Measurements from ENCODE around the gene AXIN2.

The AXIN2 gene

DNA sequence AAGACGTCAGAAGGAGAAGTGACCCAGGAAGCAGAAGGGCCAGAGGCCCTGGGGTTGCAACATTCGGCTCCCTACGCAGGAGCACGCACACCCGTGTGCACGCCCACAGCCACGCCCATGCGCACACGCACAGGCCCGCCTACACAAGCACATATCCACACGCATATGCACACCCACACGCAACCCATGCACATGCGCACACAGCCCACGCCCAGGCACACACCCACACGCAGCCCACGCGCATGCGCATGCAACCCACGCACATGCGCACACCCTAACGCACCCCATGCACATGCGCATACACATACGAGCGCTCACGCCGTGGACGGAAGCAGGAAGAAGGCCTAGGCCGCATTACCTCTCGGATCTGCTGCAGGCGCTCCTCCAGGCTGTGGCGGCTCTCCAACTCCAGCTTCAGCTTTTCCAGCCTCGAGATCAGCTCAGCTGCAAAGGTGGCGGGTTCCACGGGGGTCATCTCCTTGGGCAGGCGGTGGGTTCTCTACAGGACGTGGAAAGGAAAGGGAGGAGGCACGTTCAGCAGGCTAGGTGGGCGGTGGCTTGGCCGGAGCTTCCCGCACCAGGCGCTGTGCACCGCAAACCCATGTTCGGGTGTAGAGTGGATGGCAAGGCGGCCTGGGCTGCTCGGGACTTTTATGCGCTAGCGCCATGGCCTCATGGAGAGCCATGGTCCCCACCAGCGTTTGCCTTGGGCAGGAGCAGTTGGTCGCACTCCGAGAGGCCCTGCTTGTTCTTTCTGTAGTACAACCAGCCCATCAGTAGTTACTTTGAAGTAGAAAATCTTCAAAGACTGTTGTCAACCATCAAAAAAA, 23.4 kb downstream of the AXIN2 start:
- Histone ChIP-seq H3K9ac (ENCODE audit: low read length) (no peak overlapping the region), H3K36me3 (ENCODE audit: control insufficient read depth, insufficient read depth, low read length) (peaks cover 27% of the 10 kb centered on the region), H3K4me3 (ENCODE audit: low read length) (no peak overlapping the region), H3K4me1 (ENCODE audit: control insufficient read depth, insufficient read depth, low read length) (peaks cover 19% of the 10 kb centered on the region), H3K9me3 (ENCODE audit: control insufficient read depth, low read length) (no peaks in the 10 kb centered on the region), H3K27me3 (ENCODE audit: control insufficient read depth, insufficient read depth, low read length) (no peaks in the 10 kb centered on the region)

DNA sequence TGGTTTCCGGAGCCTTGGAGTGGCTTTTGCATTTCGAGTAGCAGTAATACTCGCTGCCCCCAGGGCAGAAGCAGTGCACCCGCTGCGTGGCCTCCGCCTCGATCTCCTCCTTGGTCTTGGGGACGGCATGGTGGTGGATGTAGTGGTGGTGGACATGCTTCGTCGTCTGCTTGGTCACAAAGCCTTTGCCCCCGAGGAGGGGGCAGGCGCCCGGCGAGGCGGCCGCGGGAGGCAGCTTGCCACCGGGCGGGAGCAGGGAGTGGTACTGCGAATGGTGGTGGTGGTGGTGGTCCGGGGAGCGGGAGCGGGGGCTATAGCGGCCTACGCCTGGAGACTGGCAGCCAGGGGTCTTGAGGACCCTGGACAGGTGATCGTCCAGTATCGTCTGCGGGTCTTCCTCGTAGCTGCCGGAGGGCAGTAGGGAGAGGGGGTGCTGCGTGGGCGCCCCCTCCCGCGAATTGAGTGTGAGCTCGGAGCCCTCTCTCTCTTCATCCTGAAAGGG, 24.1 kb downstream of the AXIN2 start:
- Histone ChIP-seq H3K4me3 (ENCODE audit: low read length) (no peak overlapping the region), H3K27me3 (ENCODE audit: control insufficient read depth, insufficient read depth, low read length) (no peaks in the 10 kb centered on the region), H3K9me3 (ENCODE audit: control insufficient read depth, low read length) (no peaks in the 10 kb centered on the region), H3K4me1 (ENCODE audit: control insufficient read depth, insufficient read depth, low read length) (peaks cover 19% of the 10 kb centered on the region), H3K36me3 (ENCODE audit: control insufficient read depth, insufficient read depth, low read length) (peaks cover 28% of the 10 kb centered on the region), H3K9ac (ENCODE audit: low read length) (no peak overlapping the region)

DNA sequence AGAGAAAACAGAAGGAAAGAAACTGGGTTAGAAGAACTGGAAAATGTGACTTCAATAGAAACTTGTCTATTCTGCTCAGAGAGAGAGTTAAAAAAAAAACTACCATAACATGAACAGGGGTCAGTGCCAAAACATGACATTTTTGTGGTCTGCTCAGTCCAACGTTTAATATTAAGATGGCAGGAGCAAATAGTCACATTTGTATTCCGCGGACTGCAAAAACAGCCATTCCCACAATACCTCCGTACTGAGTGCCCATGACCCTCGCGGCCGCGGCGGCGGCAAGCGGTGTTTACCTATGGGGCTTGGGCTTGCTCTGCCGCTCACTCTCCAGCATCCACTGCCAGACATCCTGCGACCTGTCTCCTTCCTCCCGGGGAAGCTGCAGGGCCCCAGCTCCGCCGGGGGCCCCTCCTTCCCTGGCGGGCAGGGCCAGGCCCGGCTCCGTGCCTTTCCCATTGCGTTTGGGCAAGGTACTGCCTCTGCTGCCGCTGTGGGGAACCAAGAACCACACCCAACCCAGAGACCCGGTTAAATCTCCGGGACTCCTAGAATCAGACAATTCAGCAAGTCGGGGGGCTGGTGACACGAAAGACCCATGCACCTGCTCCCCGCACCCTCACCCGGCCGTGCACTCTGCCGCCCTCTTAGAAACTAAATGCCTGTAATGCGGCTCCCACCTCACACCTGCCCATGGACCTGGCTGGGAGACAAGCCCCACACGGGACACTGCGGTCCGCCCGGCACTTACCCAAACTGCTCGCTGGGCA, 24.7 kb downstream of the AXIN2 start:
- no peaks in the 10 kb centered on the region for H3K27me3 ChIP-seq (ENCODE audit: control insufficient read depth, insufficient read depth, low read length)
- no peak overlapping the region for H3K4me3 ChIP-seq (ENCODE audit: low read length)
- H3K9me3 ChIP-seq (ENCODE audit: control insufficient read depth, low read length): no peaks in the 10 kb centered on the region
- H3K36me3 ChIP-seq (ENCODE audit: control insufficient read depth, insufficient read depth, low read length): peaks cover 28% of the 10 kb centered on the region
- H3K4me1 ChIP-seq (ENCODE audit: control insufficient read depth, insufficient read depth, low read length): peaks cover 19% of the 10 kb centered on the region
- no peak overlapping the region for H3K9ac ChIP-seq (ENCODE audit: low read length)

DNA sequence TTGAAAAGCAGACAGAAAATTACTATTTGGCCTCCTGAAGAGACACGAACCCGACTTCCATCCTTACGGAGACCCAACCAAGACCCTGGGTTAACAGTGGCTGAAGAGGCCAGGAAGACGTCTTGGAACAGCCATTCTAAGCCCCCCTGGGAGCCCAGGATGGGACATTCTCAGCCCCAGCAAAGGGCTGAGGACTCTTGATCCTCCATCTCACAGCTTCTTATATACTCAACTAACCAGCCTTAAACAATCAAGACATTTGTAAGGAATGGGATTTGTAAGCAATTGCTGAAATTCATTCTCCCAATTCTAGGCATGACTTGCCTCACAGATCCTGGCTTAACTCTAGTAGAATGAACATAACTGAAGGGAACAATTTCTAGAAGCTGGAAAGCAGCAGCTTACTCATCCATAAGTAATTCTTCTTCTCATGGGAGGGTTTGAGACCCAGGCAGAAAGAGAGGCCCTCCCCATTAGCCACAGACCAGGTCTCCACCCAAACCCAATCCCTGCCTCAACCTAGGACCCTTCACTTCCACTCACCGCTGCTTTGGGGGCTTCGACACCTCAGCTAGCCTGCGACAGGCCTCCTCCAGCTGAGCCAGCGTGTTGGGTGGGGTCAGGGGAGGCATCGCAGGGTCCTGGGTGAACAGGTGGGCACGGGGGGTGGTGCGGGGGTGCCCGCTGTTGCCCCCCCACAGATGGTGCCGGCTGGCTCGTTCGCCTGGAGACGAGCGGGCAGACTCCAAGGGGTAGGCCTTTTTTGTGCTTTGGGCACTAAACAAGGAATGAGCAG, 25.5 kb downstream of the AXIN2 start:
- H3K36me3 ChIP-seq (ENCODE audit: control insufficient read depth, insufficient read depth, low read length): peaks cover 26% of the 10 kb centered on the region
- peaks cover 21% of the 10 kb centered on the region for H3K4me1 ChIP-seq (ENCODE audit: control insufficient read depth, insufficient read depth, low read length)
- H3K4me3 ChIP-seq (ENCODE audit: low read length): no peak overlapping the region
- H3K27me3 ChIP-seq (ENCODE audit: control insufficient read depth, insufficient read depth, low read length): no peaks in the 10 kb centered on the region
- no peaks in the 10 kb centered on the region for H3K9me3 ChIP-seq (ENCODE audit: control insufficient read depth, low read length)
- no peak overlapping the region for H3K9ac ChIP-seq (ENCODE audit: low read length)

DNA sequence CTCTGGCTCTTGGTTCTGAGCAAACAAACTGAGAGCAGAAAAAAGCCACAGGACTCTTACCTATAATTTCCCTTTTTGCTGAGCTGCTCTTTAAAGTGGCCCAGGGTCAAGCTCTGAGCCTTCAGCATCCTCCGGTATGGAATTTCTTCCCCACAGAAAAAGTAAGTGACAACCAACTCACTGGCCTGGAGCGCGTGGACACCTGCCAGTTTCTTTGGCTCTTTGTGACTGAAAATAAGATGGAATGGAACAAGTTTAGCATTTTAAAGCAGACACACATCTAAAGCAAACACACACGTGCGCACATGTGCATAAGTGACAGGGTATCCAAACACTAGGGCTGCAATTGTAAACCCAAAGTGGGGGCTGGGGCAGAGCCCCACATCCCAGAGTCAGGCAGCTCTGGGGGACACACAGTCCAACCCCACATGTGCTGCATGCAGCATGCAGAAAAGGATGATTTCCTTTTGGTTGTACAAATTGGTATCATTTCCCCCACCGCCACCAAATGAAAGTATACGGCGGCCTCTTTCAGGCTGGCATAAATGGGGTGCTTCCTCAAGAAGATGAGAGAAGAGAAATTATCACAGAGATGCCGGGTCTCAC, 27.5 kb downstream of the AXIN2 start:
- H3K9ac ChIP-seq (ENCODE audit: low read length): no peak overlapping the region
- H3K9me3 ChIP-seq (ENCODE audit: control insufficient read depth, low read length): no peaks in the 10 kb centered on the region
- no peaks in the 10 kb centered on the region for H3K27me3 ChIP-seq (ENCODE audit: control insufficient read depth, insufficient read depth, low read length)
- peaks cover 24% of the 10 kb centered on the region for H3K36me3 ChIP-seq (ENCODE audit: control insufficient read depth, insufficient read depth, low read length)
- peaks cover 21% of the 10 kb centered on the region for H3K4me1 ChIP-seq (ENCODE audit: control insufficient read depth, insufficient read depth, low read length)
- no peak overlapping the region for H3K4me3 ChIP-seq (ENCODE audit: low read length)

DNA sequence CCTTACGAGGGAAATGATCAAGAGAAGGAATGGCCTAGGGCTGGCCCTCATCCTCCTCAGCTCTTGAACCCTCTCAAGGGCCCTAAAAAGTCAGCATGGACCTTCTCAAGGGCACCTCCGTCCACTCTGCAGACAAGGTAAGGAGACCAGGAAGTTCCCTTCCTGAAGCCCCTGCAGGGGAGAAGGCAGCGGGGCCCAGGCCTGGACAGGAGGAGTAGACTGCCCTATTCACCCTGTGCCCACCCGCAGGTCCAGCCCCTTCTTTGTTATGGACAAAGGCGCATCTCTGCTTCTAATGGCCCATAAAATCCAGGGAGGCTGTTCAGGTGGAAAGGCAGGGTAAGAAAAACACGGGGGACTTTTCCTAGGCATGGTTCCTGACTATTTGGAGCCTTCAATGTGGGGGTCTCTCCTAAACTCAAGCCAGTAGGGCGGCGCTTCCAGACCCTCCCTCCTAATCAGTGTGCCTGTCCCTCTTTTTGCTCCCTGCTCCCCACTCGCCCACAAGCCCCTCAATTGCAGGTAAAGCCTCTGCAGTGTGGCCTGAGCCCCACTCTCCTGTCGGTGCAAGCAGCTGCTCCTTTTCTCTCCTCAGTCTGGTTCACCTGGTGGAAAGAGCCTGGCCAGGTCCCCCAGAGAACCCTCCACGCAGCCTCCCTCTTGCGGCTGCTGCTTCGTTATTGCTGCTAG, 28.2 kb downstream of the AXIN2 start:
- Histone ChIP-seq H3K9ac (ENCODE audit: low read length) (no peak overlapping the region), H3K36me3 (ENCODE audit: control insufficient read depth, insufficient read depth, low read length) (peaks cover 24% of the 10 kb centered on the region), H3K4me3 (ENCODE audit: low read length) (no peak overlapping the region)

DNA sequence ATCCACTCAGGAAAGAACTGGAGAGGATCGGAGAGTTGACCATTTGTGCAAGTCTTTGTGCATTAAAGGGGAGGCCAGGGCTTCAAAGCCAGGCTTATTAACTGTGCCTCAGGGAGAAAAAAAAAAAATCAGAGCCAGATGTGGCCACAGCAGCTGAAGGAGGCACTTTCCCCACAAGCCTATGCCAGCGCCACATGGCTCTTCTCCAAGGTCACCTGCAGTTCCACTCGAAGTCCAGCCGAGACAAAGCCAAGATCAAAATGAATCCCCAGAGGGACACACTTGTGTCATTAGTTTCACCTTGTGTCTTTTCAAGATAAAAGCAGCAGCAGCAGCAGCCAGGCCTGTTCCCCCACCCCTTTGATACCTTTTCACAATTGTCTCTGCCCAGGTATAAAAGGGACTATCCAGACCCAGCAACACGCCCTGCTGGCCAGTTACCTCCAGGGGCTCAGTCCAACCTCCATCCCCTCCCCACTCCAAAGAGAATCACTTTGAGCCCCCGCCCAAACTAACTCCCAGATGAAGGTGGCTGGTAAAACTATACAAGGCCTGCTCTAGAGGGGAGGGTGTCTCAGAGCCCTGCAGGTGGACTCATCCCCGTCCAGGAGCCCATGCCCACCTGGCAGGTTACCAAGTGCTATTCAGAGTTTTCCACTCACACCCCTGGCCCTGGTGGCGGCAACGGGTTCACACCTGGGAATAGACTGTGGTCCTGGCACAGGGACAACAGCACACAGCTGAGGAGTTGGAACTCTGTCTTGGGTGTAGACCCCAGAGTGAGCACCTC, 29.2 kb downstream of the AXIN2 start:
- no peaks in the 10 kb centered on the region for H3K9me3 ChIP-seq (ENCODE audit: control insufficient read depth, low read length)
- H3K27me3 ChIP-seq (ENCODE audit: control insufficient read depth, insufficient read depth, low read length): no peaks in the 10 kb centered on the region
- peak overlapping the region; percentile 16 for H3K9ac ChIP-seq (ENCODE audit: low read length)
- peaks cover 21% of the 10 kb centered on the region for H3K4me1 ChIP-seq (ENCODE audit: control insufficient read depth, insufficient read depth, low read length)
- H3K4me3 ChIP-seq (ENCODE audit: low read length): no peak overlapping the region
- peaks cover 18% of the 10 kb centered on the region for H3K36me3 ChIP-seq (ENCODE audit: control insufficient read depth, insufficient read depth, low read length)

More for the DNA sequence above, 28.2 kb downstream of the AXIN2 start:
- no peaks in the 10 kb centered on the region for H3K27me3 ChIP-seq (ENCODE audit: control insufficient read depth, insufficient read depth, low read length)
- peaks cover 21% of the 10 kb centered on the region for H3K4me1 ChIP-seq (ENCODE audit: control insufficient read depth, insufficient read depth, low read length)
- H3K9me3 ChIP-seq (ENCODE audit: control insufficient read depth, low read length): no peaks in the 10 kb centered on the region

DNA sequence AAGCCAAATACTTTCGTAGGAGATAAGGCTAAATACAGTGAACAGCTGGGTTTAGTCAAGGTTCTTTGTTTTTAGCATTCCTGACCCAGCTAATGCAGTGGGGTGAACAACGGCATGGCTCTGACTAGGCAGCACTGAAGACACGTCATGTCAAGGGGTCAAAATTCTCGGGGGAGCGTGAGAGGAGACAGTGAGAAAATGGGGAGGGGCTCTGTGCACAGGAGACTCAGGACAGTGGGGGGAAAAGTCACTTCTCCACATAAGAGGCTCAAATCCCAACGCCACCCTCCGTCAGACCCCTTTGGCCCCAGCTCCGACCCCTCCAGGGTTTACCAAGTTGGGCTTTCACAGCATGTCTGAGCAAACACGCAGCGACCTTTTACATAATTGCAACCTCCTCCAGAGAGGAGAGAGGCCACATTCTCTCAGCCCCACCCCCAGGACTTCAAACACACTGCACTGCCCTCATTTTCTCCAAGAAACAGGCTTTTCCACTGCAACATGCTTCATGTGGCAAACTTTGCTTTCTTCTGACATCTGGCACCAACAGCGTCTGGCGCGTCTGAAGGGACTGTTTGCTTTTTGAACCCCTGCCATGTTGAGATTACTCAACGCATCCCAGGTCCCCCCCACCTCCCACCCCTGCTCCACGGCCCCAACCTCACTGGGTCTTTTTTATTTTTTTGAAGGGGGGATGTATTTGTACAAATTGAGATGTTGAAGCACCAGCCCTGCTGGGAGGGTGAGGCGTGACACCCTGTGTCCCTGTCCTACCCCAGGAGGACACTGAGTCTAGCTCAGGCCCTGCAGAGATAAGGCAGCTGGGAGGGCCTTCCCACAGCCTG, 30.0 kb downstream of the AXIN2 start:
- H3K4me3 ChIP-seq (ENCODE audit: low read length): no peak overlapping the region
- no peaks in the 10 kb centered on the region for H3K9me3 ChIP-seq (ENCODE audit: control insufficient read depth, low read length)
- peaks cover 21% of the 10 kb centered on the region for H3K4me1 ChIP-seq (ENCODE audit: control insufficient read depth, insufficient read depth, low read length)
- no peak overlapping the region for H3K9ac ChIP-seq (ENCODE audit: low read length)
- peaks cover 10% of the 10 kb centered on the region for H3K36me3 ChIP-seq (ENCODE audit: control insufficient read depth, insufficient read depth, low read length)
- no peaks in the 10 kb centered on the region for H3K27me3 ChIP-seq (ENCODE audit: control insufficient read depth, insufficient read depth, low read length)

DNA sequence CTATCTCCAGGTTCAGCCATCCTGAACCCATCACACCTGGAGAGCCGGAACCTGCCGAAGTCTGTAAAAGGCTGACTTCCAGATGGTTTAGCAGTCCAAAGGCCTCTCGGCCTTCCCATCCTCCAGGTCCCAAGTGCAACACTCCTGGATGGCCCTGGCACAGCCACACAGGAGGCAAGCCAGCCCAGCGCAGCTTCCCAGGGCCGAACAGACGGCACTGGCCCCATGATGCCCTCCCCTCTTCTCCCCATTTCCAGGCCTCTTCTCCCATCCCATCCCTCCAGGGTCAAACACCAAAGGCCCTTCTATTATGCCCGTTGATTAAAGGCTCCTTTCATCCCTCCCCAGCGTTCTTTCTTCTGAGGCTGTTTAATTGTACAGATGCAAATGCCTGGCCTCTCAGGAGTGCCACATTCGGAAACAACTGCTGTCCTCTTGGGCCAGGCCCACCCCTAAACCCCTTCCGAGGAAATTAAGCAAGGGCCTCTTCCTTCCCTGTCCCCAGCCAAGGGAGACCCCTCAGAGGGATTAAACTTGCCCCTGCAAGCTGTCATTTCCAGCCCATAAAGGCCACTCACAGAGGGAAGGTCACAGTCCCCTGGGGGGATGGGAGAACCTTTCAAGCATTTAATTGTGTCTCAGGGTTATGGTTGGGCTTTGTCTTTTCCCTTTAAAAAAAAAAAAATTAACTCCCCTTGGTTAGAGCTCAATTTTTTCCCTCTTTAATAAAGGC, 30.8 kb downstream of the AXIN2 start:
- Histone ChIP-seq H3K36me3 (ENCODE audit: control insufficient read depth, insufficient read depth, low read length) (peaks cover 4% of the 10 kb centered on the region), H3K9ac (ENCODE audit: low read length) (no peak overlapping the region), H3K4me1 (ENCODE audit: control insufficient read depth, insufficient read depth, low read length) (peaks cover 21% of the 10 kb centered on the region), H3K9me3 (ENCODE audit: control insufficient read depth, low read length) (no peaks in the 10 kb centered on the region), H3K27me3 (ENCODE audit: control insufficient read depth, insufficient read depth, low read length) (no peaks in the 10 kb centered on the region), H3K4me3 (ENCODE audit: low read length) (no peak overlapping the region)

All from mucosa of stomach (tissue), 1 donor.